ENCODE measurements around the gene TTLL4. TPM values are rescaled to one million over a fixed set of nuclear protein-coding genes. Genes with fewer than 3 reads are reported as not detected.

Gene TTLL4
- total RNA-seq, 2 donors from 2014 or later, result 9.1 to 31.3 TPM

DNA sequence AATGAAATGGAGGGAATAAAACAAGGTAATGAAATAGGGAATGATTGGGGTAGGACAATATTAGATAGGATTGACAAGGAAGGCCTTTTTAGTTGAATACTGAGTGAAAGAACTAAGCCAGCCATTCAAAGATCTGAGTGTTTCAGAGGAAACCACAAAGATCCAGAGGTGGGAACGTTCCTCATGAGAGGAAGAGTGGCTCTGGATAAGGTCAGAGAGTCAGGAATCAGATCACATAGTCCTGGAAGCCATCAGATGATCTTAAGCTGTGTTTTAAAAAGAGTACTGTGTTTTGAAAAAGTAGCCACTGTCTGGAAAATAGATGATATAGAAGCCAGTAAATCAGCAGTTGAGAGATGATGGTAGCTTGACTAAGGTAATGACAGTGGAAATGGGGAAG, 11.8 kb downstream of the TTLL4 start:
- DNase-seq (no peak), ATAC-seq (no peak)
- no peak for TF ChIP-seq CTCF (IDR thresholded peaks at IDR 0.05)
- no peak overlapping the region for H3K27ac ChIP-seq
- intact Hi-C loops (cut with DNase I), result no loop called here
- H3K9me3 ChIP-seq, result no peaks in the 10 kb centered on the region
- H3K4me1 ChIP-seq, result peaks cover 11% of the 10 kb centered on the region
- WGBS, 2 donors, result 59 to 63% methylated on average over 1 of the region's 1 CpG
- no peaks in the 10 kb centered on the region for H3K36me3 ChIP-seq (replicated peaks in 1 of 2; ENCODE audit: insufficient read depth in 1 of 2, low read depth in 2 of 2)
- no peak overlapping the region for H3K4me3 ChIP-seq
- no peaks in the 10 kb centered on the region for H3K27me3 ChIP-seq

- no peak overlapping the region for H3K27ac ChIP-seq
- H3K27me3 ChIP-seq, result no peaks in the 10 kb centered on the region
- no peak for TF ChIP-seq POLR2A (IDR thresholded peaks at IDR 0.05)
- no peak for TF ChIP-seq CTCF (IDR thresholded peaks at IDR 0.05)
- DNase-seq (no peak), ATAC-seq (no peak)
- intact Hi-C loops (cut with DNase I), result no loop called here
- no peak overlapping the region for H3K4me3 ChIP-seq
- WGBS, 2 donors, result 62 to 71% methylated on average over 1 of the region's 1 CpG
- no peaks in the 10 kb centered on the region for H3K9me3 ChIP-seq
- H3K36me3 ChIP-seq (replicated peaks in 1 of 2; ENCODE audit: insufficient read depth in 1 of 2, low read depth in 2 of 2), result no peaks in the 10 kb centered on the region
- peaks cover 9% of the 10 kb centered on the region for H3K4me1 ChIP-seq
These were observed 12.5 kb downstream of the TTLL4 start for GRCh38 chr2:218722876-218723785.

GRCh38 chr2:218726004-218726574, 15.5 kb downstream of the TTLL4 start:
- no peak for TF ChIP-seq POLR2A (IDR thresholded peaks at IDR 0.05)
- no peak for TF ChIP-seq CTCF (IDR thresholded peaks at IDR 0.05)
- Histone ChIP-seq H3K4me3 (no peak overlapping the region), H3K27ac (no peak overlapping the region), H3K4me1 (peaks cover 9% of the 10 kb centered on the region), H3K36me3 (replicated peaks in 1 of 2; ENCODE audit: insufficient read depth in 1 of 2, low read depth in 2 of 2) (no peaks in the 10 kb centered on the region), H3K27me3 (no peaks in the 10 kb centered on the region), H3K9me3 (no peaks in the 10 kb centered on the region)
- DNase-seq (no peak), ATAC-seq (no peak)
- WGBS, 2 donors, result 94 to 95% methylated on average over 6 of the region's 6 CpGs
- intact Hi-C loops (cut with DNase I), result no loop called here

DNA sequence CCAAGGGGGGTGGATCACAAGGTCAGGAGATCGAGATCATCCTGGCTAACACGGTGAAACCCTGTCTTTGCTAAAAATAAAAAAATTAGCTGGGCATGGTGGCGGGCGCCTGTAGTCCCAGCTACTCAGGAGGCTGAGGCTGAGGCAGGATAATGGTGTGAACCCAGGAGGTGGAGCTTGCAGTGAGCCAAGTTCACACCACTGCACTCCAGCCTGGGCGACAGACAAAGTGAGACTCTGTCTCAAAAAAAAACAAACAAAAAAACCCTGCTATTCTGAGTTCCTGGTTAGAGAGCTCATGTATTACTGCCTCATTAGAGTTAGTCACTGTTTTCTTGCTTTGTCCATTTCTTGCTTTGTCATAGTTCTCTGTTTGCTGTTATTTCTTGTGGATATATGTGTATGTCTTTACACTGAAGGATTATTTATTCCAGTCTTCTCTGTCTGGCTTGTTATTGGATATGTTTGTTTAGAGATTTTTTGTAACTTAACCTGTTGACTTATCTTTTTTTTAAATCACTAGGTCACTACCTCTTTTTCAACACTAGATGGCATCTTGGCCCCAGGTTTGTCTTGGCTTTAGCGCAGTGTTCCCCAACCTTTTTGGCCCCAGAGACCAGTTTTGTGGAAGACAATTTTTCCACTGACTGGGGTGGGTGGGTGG, 17.0 kb downstream of the TTLL4 start:
- TF ChIP-seq POLR2A (IDR thresholded peaks at IDR 0.05) (no peak), CTCF (IDR thresholded peaks at IDR 0.05) (peak in 4 of 7 experiments; percentile 16 to 33 (median 24))
- no peak for ATAC-seq

More for the DNA sequence above, 17.0 kb downstream of the TTLL4 start:
- DNase-seq, result no peak
- Histone ChIP-seq H3K4me1 (no peaks in the 10 kb centered on the region), H3K27ac (no peak overlapping the region), H3K36me3 (replicated peaks in 1 of 2; ENCODE audit: insufficient read depth in 1 of 2, low read depth in 2 of 2) (no peaks in the 10 kb centered on the region), H3K4me3 (no peak overlapping the region), H3K27me3 (no peaks in the 10 kb centered on the region), H3K9me3 (no peaks in the 10 kb centered on the region)
- 92 to 97% methylated on average over 6 of the region's 6 CpGs for WGBS, 2 donors
- intact Hi-C loops (cut with DNase I), result no loop called here

Data from body of pancreas (tissue), 4 donors.